Measurements from ENCODE around the gene RCBTB2.

The RCBTB2 gene

DNA sequence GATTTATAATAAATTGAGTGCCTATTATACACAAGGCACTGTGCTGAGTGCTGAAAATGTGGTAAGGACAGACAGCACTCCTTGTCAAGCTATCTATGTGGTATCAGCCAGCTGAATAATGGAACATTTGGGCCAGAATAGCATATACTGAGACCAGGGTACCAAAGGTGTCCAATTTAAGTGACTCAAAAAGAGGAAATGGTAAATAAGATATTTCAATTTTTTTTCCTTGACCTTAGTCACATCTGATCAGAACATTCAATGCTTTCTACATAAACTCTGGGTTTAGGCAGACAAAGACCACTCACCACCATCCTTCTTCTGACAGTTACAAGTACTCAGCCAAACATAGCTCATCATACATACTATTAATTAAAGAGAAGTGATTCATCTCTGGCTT is 43.2 kb downstream of the RCBTB2 start:
- Histone ChIP-seq H3K27me3 (ENCODE audit: control insufficient read depth, insufficient read depth, low read length) (no peaks in the 10 kb centered on the region), H3K4me3 (ENCODE audit: low read length) (no peak overlapping the region), H3K9me3 (ENCODE audit: control insufficient read depth, low read depth, low read length) (no peaks in the 10 kb centered on the region), H3K4me1 (ENCODE audit: control insufficient read depth, low read depth, low read length) (no peaks in the 10 kb centered on the region), H3K9ac (ENCODE audit: low read length) (no peak overlapping the region), H3K27ac (ENCODE audit: low read length) (no peak overlapping the region), H3K36me3 (ENCODE audit: control insufficient read depth, low read depth, low read length) (peaks cover 9% of the 10 kb centered on the region)

DNA sequence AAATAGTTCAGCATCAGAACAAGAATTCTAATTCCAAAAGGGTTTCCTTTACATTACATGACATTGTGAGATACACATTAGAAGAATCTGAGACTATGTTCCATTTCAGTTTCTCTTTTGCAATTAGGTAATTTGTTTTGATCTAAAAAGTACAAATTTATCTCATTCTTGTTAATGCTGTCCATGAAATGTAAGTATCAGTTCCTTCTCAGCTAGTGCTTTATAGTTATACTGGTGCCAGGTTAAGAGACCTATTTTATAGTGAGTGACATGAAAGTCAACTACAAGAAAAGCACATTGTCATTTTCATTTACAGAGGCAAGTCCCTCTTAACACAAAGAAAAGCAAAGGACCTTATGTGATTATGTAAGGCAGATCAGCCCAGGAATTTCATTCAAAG is 43.9 kb downstream of the RCBTB2 start:
- H3K4me1 ChIP-seq (ENCODE audit: control insufficient read depth, low read depth, low read length): no peaks in the 10 kb centered on the region
- peaks cover 9% of the 10 kb centered on the region for H3K36me3 ChIP-seq (ENCODE audit: control insufficient read depth, low read depth, low read length)
- H3K9ac ChIP-seq (ENCODE audit: low read length): no peak overlapping the region
- no peaks in the 10 kb centered on the region for H3K27me3 ChIP-seq (ENCODE audit: control insufficient read depth, insufficient read depth, low read length)
- H3K27ac ChIP-seq (ENCODE audit: low read length): no peak overlapping the region
- H3K4me3 ChIP-seq (ENCODE audit: low read length): no peak overlapping the region
- H3K9me3 ChIP-seq (ENCODE audit: control insufficient read depth, low read depth, low read length): no peaks in the 10 kb centered on the region

DNA sequence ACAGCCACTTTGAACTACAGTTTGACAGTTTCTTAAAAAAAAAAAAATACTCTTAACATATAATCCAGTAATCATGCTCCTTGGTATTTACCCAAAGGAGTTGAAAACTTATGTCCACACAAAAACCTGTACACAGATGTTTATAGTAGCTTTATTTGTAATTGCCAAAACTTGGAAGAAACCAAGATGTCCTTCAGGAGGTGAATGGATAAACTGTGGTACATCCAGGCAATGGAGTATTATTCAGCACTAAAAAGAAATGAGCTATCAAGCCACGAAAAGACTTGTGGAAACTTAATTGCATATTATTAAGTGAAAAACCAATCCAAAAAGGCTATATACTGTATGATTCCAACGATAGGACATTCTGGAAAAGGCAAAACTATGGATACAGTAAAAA is 44.9 kb downstream of the RCBTB2 start:
- Histone ChIP-seq H3K27me3 (ENCODE audit: control insufficient read depth, insufficient read depth, low read length) (no peaks in the 10 kb centered on the region), H3K9ac (ENCODE audit: low read length) (no peak overlapping the region), H3K9me3 (ENCODE audit: control insufficient read depth, low read depth, low read length) (no peaks in the 10 kb centered on the region), H3K4me1 (ENCODE audit: control insufficient read depth, low read depth, low read length) (no peaks in the 10 kb centered on the region), H3K27ac (ENCODE audit: low read length) (no peak overlapping the region), H3K36me3 (ENCODE audit: control insufficient read depth, low read depth, low read length) (peaks cover 9% of the 10 kb centered on the region), H3K4me3 (ENCODE audit: low read length) (no peak overlapping the region)

DNA sequence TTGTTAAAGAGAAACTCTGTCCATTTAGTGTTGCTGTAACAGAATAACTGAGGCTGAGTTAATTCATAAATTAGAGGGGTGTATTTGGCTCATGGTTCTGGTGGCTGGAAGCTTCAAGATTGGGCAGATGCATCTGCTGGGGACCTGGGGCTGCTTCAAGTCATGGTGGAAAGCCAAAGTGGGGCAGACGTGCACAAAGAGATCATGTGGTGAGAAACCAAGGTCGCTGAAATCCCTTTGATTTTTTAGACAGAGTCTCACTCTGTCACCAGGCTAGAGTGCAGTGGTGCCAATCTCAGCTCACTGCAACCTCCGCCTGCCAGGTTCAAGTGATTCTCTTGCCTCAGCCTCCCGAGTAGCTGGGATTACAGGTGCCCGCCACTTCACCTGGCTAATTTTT is 46.0 kb downstream of the RCBTB2 start:
- Histone ChIP-seq H3K9ac (ENCODE audit: low read length) (no peak overlapping the region), H3K9me3 (ENCODE audit: control insufficient read depth, low read depth, low read length) (no peaks in the 10 kb centered on the region), H3K4me1 (ENCODE audit: control insufficient read depth, low read depth, low read length) (no peaks in the 10 kb centered on the region), H3K36me3 (ENCODE audit: control insufficient read depth, low read depth, low read length) (peaks cover 9% of the 10 kb centered on the region), H3K27ac (ENCODE audit: low read length) (no peak overlapping the region), H3K27me3 (ENCODE audit: control insufficient read depth, insufficient read depth, low read length) (no peaks in the 10 kb centered on the region), H3K4me3 (ENCODE audit: low read length) (no peak overlapping the region)

DNA sequence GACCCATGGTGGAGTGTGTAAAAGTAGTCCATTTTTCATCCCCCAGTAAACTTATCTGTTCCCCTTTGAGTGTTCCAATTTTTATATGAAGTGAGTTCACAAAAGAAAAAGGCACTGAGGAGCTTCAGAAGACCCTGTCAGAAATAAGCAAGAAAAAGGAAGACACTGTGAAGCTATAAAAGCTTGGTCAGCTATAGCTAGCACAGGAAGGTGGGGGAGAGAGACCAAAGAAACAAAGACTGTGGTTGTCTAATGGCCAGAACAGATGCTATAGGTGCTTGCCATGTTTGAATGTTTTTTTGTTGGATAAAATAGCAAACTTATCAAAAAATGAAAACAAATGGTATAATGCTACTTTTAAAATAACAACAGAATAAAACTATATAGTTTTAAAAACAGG is 46.5 kb downstream of the RCBTB2 start:
- Histone ChIP-seq H3K9ac (ENCODE audit: low read length) (no peak overlapping the region), H3K36me3 (ENCODE audit: control insufficient read depth, low read depth, low read length) (peaks cover 9% of the 10 kb centered on the region), H3K9me3 (ENCODE audit: control insufficient read depth, low read depth, low read length) (no peaks in the 10 kb centered on the region), H3K4me1 (ENCODE audit: control insufficient read depth, low read depth, low read length) (no peaks in the 10 kb centered on the region), H3K27ac (ENCODE audit: low read length) (no peak overlapping the region), H3K4me3 (ENCODE audit: low read length) (no peak overlapping the region), H3K27me3 (ENCODE audit: control insufficient read depth, insufficient read depth, low read length) (no peaks in the 10 kb centered on the region)

DNA sequence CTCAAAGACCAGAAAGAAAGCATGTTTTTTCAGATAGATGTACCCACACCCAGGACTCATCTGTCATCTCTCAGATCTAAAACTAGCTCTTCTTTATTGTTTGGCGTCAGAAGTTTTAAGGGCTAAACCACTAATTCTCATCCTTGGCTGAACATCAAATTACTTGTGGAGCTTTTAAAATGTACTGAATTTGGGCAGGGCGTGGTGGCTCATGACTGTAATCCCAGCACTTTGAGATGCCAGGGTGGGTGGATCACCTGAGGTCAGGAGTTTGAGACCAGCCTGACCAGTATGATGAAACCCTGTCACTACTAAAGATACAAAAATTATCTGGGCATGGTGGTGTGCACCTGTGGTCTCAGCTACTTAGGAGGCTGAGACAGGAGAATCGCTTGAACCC is 47.4 kb downstream of the RCBTB2 start:
- no peaks in the 10 kb centered on the region for H3K9me3 ChIP-seq (ENCODE audit: control insufficient read depth, low read depth, low read length)
- H3K9ac ChIP-seq (ENCODE audit: low read length): no peak overlapping the region
- H3K36me3 ChIP-seq (ENCODE audit: control insufficient read depth, low read depth, low read length): peaks cover 9% of the 10 kb centered on the region
- H3K27me3 ChIP-seq (ENCODE audit: control insufficient read depth, insufficient read depth, low read length): no peaks in the 10 kb centered on the region
- H3K4me1 ChIP-seq (ENCODE audit: control insufficient read depth, low read depth, low read length): no peaks in the 10 kb centered on the region
- H3K4me3 ChIP-seq (ENCODE audit: low read length): no peak overlapping the region
- H3K27ac ChIP-seq (ENCODE audit: low read length): no peak overlapping the region

DNA sequence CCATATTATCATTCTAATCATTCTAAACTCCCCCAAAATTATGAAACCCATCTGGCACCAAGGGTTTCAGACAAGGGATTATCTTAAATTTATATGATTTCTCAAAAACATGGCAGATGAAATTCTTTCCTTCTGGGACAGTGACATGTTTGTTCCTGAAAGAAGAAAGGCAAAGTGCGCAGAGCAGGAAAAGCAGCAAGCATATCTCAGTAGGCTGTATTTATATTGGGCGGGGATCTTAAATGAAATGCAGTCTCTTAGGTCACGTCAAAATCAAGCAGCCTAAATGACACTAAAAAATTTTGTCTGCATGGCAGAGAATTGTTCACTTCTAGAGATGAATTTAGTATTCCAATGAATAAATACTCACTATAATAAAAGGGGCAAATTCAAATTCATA is 49.3 kb downstream of the RCBTB2 start:
- Histone ChIP-seq H3K27me3 (ENCODE audit: control insufficient read depth, insufficient read depth, low read length) (no peaks in the 10 kb centered on the region), H3K36me3 (ENCODE audit: control insufficient read depth, low read depth, low read length) (no peaks in the 10 kb centered on the region), H3K27ac (ENCODE audit: low read length) (no peak overlapping the region), H3K9me3 (ENCODE audit: control insufficient read depth, low read depth, low read length) (no peaks in the 10 kb centered on the region), H3K4me1 (ENCODE audit: control insufficient read depth, low read depth, low read length) (no peaks in the 10 kb centered on the region), H3K4me3 (ENCODE audit: low read length) (no peak overlapping the region), H3K9ac (ENCODE audit: low read length) (no peak overlapping the region)

DNA sequence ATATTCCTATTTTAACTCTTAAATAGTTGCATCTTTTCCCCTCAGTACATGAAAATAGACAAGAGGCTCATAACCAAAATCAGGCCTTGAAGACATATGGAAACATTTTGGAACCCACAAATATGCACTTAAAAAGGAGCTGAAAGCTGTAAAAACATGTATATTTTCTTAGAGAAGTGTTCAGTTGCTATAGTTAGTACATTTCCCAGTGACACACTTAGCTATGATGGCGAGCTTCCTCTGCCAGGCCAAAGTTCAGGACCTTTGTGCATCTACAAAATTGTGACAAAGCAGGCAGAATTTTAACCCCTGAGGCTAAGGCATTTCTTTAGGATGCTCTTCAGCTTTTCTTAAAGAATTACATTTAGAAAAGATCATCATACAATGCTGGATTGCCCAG is 54.5 kb downstream of the RCBTB2 start:
- no peaks in the 10 kb centered on the region for H3K9me3 ChIP-seq (ENCODE audit: control insufficient read depth, low read depth, low read length)
- no peaks in the 10 kb centered on the region for H3K36me3 ChIP-seq (ENCODE audit: control insufficient read depth, low read depth, low read length)
- H3K27me3 ChIP-seq (ENCODE audit: control insufficient read depth, insufficient read depth, low read length): no peaks in the 10 kb centered on the region
- no peak overlapping the region for H3K27ac ChIP-seq (ENCODE audit: low read length)
- H3K4me1 ChIP-seq (ENCODE audit: control insufficient read depth, low read depth, low read length): no peaks in the 10 kb centered on the region
- H3K9ac ChIP-seq (ENCODE audit: low read length): no peak overlapping the region
- no peak overlapping the region for H3K4me3 ChIP-seq (ENCODE audit: low read length)

DNA sequence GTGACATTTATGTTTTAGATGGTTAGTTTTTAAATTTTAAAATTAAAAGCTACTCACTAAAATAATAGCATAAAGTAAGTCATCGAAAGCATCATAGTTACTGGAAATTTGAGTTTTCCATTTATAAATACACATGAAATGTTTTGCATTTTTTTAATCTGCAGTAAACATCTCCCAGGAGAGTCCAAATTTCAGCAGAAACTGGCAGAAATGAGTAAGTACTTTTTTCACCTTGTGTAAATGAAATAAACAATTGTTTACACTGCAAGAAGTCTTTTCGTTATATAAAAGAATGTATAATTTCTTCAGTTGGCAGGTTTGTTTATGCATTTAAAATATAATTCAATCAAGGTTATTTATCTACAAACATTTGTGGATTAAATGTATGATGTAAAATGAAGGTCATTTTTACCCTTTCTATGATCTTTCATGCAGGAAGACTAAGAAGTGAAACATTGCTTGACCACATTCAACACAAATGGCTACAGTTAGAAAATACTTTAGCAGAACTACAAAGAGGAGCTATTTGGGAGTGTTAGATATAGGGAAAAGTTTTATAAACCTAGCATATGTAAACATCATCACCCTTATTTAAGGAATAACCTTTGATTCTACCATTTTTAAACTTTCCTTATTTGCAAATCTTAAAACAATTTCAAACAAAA is 55.6 kb downstream of the RCBTB2 start:
- no peaks in the 10 kb centered on the region for H3K27me3 ChIP-seq (ENCODE audit: control insufficient read depth, insufficient read depth, low read length)
- no peaks in the 10 kb centered on the region for H3K9me3 ChIP-seq (ENCODE audit: control insufficient read depth, low read depth, low read length)
- no peak overlapping the region for H3K4me3 ChIP-seq (ENCODE audit: low read length)
- no peaks in the 10 kb centered on the region for H3K36me3 ChIP-seq (ENCODE audit: control insufficient read depth, low read depth, low read length)
- H3K4me1 ChIP-seq (ENCODE audit: control insufficient read depth, low read depth, low read length): no peaks in the 10 kb centered on the region
- H3K27ac ChIP-seq (ENCODE audit: low read length): no peak overlapping the region
- H3K9ac ChIP-seq (ENCODE audit: low read length): no peak overlapping the region

DNA sequence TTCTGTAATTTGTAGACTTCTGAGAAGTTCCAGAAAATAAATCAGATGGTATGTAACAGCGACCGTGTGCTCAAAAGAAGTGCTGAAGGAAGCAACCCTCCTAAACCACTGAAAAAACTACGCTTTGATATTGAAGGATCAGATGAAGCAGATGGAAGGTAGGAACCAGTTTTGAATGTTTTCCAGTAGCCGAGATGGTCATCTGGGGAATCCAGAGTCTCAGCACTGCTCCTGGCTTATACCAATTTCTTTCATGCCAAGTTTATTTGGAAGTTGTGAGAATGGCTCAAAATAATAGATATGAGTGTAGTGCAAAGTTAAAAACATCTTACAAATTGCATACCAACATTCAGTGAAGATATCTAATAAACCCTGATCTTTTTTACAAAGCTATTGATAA is 56.2 kb downstream of the RCBTB2 start:
- Histone ChIP-seq H3K27me3 (ENCODE audit: control insufficient read depth, insufficient read depth, low read length) (no peaks in the 10 kb centered on the region), H3K9me3 (ENCODE audit: control insufficient read depth, low read depth, low read length) (no peaks in the 10 kb centered on the region), H3K4me1 (ENCODE audit: control insufficient read depth, low read depth, low read length) (no peaks in the 10 kb centered on the region), H3K9ac (ENCODE audit: low read length) (no peak overlapping the region), H3K36me3 (ENCODE audit: control insufficient read depth, low read depth, low read length) (no peaks in the 10 kb centered on the region), H3K4me3 (ENCODE audit: low read length) (no peak overlapping the region), H3K27ac (ENCODE audit: low read length) (no peak overlapping the region)

DNA sequence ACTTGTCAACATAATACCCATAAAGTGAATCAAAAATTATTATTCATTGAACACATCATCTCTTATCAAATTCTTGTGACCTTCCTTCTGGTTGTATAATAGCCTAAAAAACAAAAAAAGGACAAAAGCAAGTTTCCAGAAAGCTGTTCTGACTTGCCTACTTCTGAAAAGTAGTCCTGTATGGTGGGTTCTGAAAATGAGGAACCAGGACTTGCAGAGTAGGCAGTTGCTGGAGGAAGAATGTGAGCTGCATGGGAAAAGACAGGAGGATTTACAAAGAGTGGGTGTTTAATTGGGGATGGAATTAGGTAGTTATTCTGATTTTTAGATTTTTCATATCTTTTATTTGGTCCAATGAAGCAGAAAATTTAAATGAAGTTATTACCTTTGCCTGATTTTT is 56.7 kb downstream of the RCBTB2 start:
- Histone ChIP-seq H3K4me1 (ENCODE audit: control insufficient read depth, low read depth, low read length) (no peaks in the 10 kb centered on the region), H3K36me3 (ENCODE audit: control insufficient read depth, low read depth, low read length) (no peaks in the 10 kb centered on the region), H3K9ac (ENCODE audit: low read length) (no peak overlapping the region), H3K27me3 (ENCODE audit: control insufficient read depth, insufficient read depth, low read length) (no peaks in the 10 kb centered on the region), H3K27ac (ENCODE audit: low read length) (no peak overlapping the region), H3K9me3 (ENCODE audit: control insufficient read depth, low read depth, low read length) (no peaks in the 10 kb centered on the region), H3K4me3 (ENCODE audit: low read length) (no peak overlapping the region)

DNA sequence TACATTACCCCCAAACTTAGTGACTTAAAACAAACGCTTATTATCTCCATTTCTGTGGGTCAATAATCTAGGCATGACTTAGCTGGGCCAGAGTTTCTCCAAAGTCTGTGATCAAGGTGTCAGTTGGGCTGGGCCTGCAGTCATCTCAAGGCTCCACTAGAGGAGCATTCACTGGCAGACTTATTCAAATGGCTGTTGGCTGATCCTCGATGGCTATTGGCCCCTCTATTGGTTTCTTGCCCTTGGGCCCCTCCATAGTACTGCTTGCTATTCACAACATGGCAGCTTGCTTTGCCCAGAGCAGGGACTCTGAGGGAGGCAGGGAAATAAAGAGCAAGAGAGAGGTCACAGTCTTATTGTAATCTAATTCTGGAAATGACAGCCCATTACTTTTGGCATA is 57.6 kb downstream of the RCBTB2 start:
- Histone ChIP-seq H3K4me1 (ENCODE audit: control insufficient read depth, low read depth, low read length) (no peaks in the 10 kb centered on the region), H3K36me3 (ENCODE audit: control insufficient read depth, low read depth, low read length) (no peaks in the 10 kb centered on the region), H3K4me3 (ENCODE audit: low read length) (no peak overlapping the region), H3K9ac (ENCODE audit: low read length) (no peak overlapping the region), H3K27ac (ENCODE audit: low read length) (no peak overlapping the region), H3K9me3 (ENCODE audit: control insufficient read depth, low read depth, low read length) (no peaks in the 10 kb centered on the region), H3K27me3 (ENCODE audit: control insufficient read depth, insufficient read depth, low read length) (no peaks in the 10 kb centered on the region)
